Cortex of kidney (tissue), 1 donor: ENCODE data around the gene PARP11.

Source experiments
- DNase-seq: peaks from one replicate; lab custom pipeline; 2025; lab: John Stamatoyannopoulos, UW

The PARP11 gene

DNA sequence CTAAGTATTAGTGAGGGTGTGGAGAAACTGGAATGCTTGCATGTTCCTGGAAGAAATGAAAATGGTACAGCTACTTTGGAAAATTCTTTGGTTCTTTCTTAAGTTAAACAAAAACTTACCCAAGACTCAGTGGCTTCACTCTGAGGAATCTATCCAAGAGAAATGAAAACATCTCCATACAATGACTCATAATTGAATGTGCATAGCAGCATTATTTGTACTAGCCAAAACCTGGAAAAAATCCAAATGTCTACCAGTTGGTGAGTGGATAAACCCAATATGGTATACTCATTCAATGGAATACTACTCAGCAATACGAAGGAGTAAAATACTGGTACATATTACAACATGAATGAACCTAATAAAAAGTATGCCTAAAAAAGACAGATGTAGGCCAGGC lies 102.3 kb downstream of the PARP11 start:
- no peak for DNase-seq

DNA sequence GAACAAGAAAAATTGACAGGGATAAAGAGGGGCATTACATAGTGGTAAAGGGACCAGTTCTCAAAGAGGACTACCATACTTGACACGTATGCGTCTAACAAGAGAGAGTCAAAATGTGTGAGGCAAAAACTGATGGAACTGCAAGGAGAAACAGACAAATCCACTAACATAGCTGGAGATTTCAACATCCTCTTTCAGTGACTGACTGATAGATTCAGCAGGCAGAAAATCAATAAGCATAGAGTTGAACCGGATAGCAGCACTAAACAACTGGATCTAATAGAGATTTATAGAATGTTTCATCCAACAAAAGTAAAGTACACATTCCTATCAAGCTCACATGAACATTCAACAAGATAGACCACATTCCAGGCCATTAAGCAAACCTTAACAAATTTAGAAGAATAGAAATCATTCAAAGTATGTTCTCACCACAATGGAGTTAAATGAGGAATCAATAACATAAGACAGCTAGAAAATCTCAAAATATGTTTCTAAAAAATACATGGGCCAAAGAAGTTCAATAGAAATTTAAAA lies 104.2 kb downstream of the PARP11 start:
- no peak for DNase-seq

DNA sequence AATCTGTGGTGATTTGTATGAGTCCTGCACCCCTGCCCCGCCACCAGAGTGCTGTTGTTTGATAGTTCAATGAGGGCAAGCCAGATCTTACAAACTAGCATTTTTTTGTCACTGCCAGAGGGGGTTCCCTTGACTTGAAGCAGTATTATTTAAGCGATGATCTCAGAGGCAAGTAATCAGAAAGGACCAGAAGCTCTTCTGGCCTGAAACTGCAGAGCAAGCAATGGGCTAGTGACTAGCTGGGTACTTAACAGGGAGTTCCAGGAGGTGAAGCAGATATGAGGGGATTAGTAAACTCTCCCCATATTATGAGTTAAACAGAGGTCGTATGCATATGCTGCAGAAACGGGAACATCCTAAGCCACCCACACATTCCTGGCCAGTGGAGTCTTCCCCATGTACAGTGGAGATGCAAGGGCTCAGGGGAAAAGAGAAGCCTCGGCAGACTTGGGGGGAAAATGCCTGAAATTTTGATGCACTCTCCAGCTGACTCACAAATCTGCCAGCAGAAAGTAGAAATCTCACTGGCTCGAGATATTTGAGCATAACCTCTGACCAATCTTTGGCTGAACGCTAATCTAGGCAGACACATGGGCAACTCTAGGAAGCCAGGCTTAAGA lies 112.0 kb downstream of the PARP11 start:
- no peak for DNase-seq

DNA sequence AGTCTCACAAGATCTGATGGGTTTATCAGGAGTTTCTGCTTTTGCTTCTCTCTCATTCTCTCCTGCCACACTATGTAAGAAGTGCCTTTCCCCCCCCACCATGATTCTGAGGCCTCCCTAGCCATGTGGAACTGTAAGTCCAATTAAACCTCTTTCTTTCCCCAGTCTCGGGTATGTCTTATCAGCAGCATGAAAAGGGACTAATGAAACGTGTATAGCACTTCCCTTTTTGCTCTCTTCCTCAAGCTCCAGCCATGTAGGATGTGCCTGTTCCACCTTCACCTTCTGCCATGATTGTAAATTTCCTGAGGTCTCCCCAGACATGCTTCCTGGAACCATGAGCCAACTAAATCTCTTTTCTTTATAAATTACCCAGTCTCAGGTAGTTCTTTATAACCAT lies 113.3 kb downstream of the PARP11 start:
- no peak for DNase-seq
